ENCODE data around the gene TUFM.
"Not testable (repeated sequence)": the region's sequence is repeated elsewhere in the genome, so short reads cannot be mapped to it uniquely, and the experiment has no call there.

TUFM gene

DNA sequence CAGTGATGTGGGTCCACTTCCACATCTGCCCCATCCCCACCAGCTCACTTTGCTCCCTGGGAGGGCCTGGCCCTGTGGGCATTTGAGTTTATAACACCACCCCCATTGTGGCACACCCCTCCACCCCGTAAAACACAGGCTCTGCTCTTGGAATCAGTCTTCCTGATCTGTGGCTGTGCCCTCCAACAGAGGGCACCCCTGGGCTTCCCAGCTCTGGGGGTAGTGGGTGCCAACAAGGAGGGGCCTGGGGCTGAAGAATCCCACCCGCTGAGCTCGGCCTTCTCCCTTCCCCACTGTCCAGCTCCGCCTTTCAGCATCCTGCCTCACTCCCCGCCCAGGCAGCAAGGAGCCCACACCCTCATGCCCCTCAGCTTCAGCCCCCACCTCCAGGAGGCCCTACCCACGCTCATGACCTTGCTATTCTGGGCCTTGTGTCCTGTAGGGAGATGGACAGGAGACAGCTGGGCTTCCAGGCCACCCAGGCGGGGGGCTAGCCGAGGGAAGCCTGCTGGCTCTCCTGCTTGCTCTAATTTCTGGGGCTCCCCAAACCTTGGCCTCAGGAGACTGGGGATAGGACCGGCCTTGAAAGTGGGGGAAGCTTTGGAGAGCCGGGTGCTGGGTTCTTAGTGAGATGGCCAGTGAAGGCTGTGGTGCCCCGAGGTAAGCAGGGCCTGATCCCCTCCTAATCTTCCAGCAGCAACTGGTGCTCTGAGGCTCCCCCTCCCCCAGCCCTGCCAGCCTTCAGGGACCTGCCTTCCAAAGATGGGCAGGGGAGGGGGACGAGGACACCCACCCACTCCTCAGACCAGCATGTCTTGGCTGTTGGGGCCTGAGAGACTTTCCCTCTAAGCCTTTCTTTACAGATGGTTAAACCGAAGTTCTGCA, 29.2 kb upstream of the TUFM start:
- DNase-seq (ENCODE audit: low spot score) = no peak

- no peak for DNase-seq (ENCODE audit: low spot score)
Measured at GRCh38 chr16:28874406-28874805, 28.3 kb upstream of the TUFM start.

GRCh38 chr16:28873543-28874201, 27.5 kb upstream of the TUFM start:
- no peak for DNase-seq (ENCODE audit: low spot score)

- no peak for DNase-seq (ENCODE audit: low spot score)
Measured at GRCh38 chr16:28872952-28873351, 26.8 kb upstream of the TUFM start.

DNA sequence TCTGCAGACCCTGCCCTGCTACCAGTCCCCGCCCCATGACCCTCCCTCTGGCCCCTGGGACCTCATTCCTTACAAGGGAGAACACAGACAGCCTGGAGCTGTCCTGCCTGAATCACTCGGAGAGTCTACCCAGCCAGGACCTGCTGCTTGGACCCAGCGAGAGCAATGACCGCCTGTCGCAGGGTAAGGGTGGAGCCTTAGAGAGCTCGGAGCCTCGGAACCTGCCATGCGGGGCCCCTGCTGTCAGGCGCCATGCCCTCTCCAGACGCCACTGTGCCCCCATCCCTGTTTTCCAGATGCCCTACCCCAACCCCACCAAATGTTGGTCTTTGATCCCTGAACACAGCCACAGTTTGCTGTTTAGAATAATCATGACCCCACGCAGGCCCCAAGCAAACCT, 23.1 kb upstream of the TUFM start:
- no peak for DNase-seq (ENCODE audit: low spot score)

GRCh38 chr16:28867646-28868045, 21.5 kb upstream of the TUFM start:
- not testable (repeated sequence) for DNase-seq (ENCODE audit: low spot score)

- no peak for DNase-seq (ENCODE audit: low spot score)
Measured at GRCh38 chr16:28867241-28867640, 21.1 kb upstream of the TUFM start.

DNA sequence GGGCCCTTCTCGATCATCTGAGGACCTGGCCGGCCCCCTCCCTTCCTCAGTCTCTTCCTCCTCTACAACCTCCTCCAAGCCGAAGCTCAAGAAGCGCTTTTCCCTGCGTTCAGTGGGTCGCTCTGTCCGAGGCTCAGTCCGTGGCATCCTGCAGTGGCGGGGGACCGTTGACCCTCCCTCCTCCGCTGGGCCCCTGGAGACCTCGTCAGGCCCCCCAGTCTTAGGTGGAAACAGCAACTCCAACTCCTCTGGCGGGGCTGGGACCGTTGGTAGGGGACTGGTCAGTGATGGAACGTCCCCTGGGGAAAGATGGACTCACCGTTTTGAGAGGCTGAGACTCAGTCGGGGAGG, 20.3 kb upstream of the TUFM start:
- no peak for DNase-seq (ENCODE audit: low spot score)

DNA sequence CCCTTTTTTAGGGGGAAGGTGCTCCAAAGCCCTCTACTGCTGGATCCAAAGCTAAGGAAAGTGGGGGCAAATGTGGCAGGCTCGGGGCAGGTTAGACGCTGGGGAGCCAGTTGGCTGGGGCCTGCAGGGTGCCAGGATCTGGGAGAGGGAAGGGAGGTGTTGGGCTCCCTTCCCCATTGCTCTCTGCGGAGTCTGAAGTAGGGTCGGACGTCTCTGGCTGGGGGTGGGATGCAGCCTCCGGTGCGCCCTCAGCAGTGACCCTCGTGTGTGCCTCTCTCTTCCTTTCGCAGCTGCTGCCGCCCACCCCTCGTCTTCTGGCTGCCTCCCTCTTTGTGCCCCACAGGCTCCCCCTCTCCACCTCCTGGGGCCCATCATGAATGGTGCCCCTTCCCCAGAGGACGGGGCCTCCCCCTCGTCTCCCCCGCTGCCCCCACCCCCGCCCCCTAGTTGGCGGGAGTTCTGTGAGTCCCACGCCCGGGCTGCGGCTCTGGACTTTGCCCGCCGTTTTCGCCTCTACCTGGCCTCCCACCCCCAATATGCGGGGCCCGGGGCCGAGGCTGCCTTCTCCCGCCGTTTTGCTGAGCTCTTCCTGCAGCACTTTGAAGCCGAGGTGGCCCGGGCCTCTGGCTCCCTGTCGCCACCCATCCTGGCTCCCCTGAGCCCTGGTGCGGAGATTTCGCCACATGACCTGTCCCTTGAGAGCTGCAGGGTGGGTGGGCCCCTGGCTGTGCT, 19.7 kb upstream of the TUFM start:
- DNase-seq (ENCODE audit: low spot score) = no peak

- no peak for DNase-seq (ENCODE audit: low spot score)
Measured at GRCh38 chr16:28865001-28865688, 19.0 kb upstream of the TUFM start.

DNA sequence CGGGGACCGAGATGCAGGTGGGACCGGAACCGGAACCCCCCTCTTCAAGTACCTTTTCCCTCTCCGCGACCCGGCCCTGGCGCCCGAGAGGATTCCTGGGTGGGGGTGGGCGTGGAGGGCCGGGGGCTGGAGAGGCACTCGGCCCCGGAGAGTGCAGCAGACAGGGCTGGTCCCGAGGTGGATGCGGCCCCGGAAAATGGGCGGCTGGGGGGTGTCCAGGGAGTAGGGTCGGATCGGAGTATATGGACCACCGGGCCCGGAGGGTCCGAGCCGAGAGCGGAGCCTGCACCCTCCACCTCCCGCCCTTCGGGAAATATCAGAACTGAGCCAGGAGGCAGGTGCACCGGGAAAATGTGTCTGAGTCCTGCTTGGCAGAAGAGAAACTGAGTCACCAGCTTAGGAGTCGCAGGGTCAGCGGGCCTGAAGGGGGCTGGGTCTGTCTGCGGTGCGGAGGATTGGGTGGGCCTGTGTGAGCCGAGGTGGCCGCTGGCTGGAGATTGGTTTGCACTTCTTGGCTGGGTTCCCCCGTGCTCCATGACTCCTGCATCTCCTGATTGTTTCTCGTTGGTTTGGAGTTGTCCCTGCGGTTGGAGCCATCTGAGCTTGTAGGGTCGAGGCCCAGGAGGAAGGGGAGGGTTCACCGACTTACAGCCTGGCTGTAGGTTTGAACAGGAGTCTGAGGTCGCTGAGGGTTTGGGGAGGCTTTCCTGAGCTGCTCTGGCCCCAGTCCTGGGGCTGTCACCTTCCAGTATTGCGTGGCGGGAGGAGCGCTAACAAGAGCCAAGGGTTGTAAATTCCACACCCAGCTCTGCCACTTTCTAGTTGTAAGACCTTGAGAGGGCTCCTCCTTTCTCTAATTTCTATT, 18.0 kb upstream of the TUFM start:
- no peak for DNase-seq (ENCODE audit: low spot score)

DNA sequence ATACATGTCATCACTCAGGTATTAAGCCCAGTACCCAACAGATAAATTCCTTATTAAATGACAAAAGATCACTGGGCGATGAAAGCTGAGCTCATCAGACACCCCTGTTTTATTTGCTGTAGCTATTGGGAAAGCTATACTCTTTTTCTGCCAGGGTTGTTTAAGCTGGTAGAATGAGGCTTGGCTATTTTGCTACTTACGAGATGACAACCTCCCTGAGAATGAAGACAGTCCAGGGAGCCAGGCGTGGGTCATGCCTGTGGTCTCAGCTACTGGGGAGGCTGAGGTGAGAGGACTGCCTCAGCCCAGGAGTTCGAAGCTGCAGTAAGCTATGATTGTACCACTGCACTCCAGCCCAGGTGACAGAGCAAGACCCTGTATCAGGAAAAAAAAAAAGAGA, 13.2 kb upstream of the TUFM start:
- DNase-seq (ENCODE audit: low spot score) = no peak

- no peak for DNase-seq (ENCODE audit: low spot score)
Measured at GRCh38 chr16:28858421-28858820, 12.3 kb upstream of the TUFM start.

GRCh38 chr16:28846933-28847273, 755 bp upstream of the TUFM start:
- DNase-seq (ENCODE audit: low spot score) = no peak

DNA sequence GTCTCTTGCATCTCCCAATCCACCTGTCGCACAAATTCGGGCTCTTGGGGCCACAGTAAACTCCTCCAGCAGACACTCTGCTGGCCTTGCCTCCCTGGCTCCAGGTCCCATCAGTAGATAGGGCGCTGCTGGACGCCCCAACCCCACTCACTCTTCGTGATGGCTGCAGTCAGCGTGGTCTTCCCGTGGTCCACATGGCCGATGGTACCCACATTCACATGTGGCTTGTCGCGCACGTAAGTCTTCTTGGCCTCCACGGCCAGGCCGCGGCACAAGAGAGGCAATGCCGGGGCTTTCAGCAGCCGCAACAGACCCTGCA, 428 bp downstream of the TUFM start:
- no peak for DNase-seq (ENCODE audit: low spot score)

DNA sequence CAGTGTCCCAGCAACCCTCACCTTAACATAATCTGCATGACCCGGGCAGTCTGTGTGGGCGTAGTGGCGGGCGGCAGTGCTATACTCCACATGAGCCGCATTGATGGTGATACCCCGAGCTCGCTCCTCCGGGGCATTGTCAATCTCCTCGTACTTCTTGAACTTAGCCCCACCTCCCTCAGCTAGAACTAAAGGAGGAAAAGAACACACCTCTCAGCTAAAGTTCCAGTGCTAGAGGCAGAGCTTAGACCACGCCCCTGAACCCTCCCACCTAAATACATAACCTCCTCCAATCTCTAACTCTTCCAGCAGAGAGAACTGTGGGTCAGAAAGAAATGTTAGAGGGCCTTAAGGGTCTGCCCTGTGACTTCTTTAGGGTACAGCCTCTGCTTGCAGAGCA, 855 bp downstream of the TUFM start:
- DNase-seq (ENCODE audit: low spot score) = no peak

GRCh38 chr16:28844226-28844885, 1.8 kb downstream of the TUFM start:
- DNase-seq (ENCODE audit: low spot score) = no peak

GRCh38 chr16:28843766-28844165, 2.4 kb downstream of the TUFM start:
- no peak for DNase-seq (ENCODE audit: low spot score)

DNA sequence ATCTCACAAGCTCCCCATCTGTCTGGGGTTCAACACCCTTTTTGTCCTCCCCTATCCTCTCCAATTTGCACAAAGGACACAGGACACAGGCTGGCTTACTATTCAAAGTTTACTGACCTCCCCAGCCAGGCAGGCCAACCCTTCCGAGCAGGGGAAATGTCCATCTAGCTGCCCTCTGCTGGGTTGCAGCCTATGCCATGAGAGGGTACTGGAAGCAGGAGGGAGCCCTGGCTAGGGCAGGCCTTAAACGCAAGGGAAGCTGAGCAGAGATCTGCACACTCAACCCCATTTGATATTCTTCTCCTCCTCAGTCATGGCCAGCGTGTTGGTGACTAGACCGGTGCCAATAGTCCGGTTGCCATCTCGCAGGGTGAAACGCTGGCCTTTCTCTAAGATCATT, 3.5 kb downstream of the TUFM start:
- no peak for DNase-seq (ENCODE audit: low spot score)

GRCh38 chr16:28839899-28840298, 6.2 kb downstream of the TUFM start:
- no peak for DNase-seq (ENCODE audit: low spot score)

- no peak for DNase-seq (ENCODE audit: low spot score)
Measured at GRCh38 chr16:28839004-28839639, 7.0 kb downstream of the TUFM start.
